Measurements from ENCODE around the gene ARID4B. TPM values are rescaled to one million over a fixed set of nuclear protein-coding genes. Genes with fewer than 3 reads are reported as not detected.

Gene ARID4B
- total RNA-seq, 1 donor from 2014 or later: 20.0 TPM

DNA sequence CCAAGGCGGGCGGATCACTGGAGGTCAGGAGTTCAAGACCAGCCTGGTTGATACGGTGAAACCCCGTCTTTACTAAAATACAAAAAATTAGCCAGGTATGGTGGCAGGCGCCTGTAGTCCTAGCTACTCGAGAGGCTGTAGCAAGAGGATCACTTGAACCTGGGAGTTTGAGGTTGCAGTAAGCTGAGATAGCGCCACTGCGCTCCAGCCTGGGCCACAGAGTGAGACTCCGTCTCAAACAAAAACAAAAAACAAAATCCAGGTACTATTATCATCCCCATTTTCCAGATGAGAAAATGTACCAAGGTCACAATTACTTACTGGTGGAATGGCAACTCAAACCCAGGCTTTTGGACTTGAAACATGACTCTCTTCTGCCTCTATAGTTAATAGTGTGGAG lies 203.9 kb downstream of the ARID4B start:
- Histone ChIP-seq H3K27me3 (ENCODE audit: control insufficient read depth, insufficient read depth, low read length) (no peaks in the 10 kb centered on the region), H3K4me3 (ENCODE audit: low read depth, low read length) (no peak overlapping the region), H3K36me3 (ENCODE audit: control insufficient read depth, insufficient read depth, low read length) (peaks cover 1% of the 10 kb centered on the region)
- TF ChIP-seq CTCF (IDR thresholded peaks at IDR 0.05; ENCODE audit: insufficient read depth, low read length, poor library complexity, severe bottlenecking): no peak
- DNase-seq (ENCODE audit: low read depth): no peak

DNA sequence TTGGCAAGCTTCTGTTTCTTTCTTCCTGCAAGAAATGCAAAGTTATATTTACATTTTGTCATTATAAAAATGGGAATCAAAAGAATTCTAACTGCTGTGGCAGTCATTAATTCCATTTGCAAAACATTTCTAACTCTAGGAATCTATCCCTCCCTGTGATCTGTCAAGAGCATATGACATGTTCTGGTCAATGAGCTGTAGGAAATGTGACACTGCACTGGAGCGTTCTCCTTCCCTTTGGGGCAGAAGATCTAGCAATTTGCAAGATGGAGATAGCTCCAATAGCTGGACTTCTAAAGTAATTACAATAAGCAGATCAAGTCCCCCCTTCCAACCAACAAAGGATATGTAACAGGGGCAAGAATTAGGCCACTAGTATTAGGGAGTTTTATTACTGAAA lies 205.6 kb downstream of the ARID4B start:
- Histone ChIP-seq H3K36me3 (ENCODE audit: control insufficient read depth, insufficient read depth, low read length) (peaks cover 1% of the 10 kb centered on the region), H3K4me3 (ENCODE audit: low read depth, low read length) (no peak overlapping the region), H3K27me3 (ENCODE audit: control insufficient read depth, insufficient read depth, low read length) (no peaks in the 10 kb centered on the region)
- no peak for TF ChIP-seq CTCF (IDR thresholded peaks at IDR 0.05; ENCODE audit: insufficient read depth, low read length, poor library complexity, severe bottlenecking)
- DNase-seq (ENCODE audit: low read depth): no peak

Other genes starting within 250 kb of the ARID4B start
- gene TOMM20, start 199.3 kb downstream of the ARID4B start, total RNA-seq: 128 and 139 TPM in 2 replicates
- 91.9 and 130 TPM in 2 replicates for gene RBM34, start 166.9 kb downstream of the ARID4B start, total RNA-seq
- 30.5 and 34.9 TPM in 2 replicates for gene GGPS1, start 391 bp upstream of the ARID4B start, total RNA-seq
- 21.8 and 24.7 TPM in 2 replicates for gene TBCE, start 39.2 kb upstream of the ARID4B start, total RNA-seq
- gene B3GALNT2, start 176.3 kb upstream of the ARID4B start, total RNA-seq: 34.0 and 39.8 TPM in 2 replicates

All from kidney epithelial cell (primary cell).